ENCODE measurements around the gene AIFM3. TPM values are rescaled to one million over a fixed set of nuclear protein-coding genes. Genes with fewer than 3 reads are reported as not detected.

The AIFM3 gene
- total and polyA plus RNA-seq, 2 of the 13 experiments (the other 11 are each of a cell fraction or from before 2014, with no cell fraction given): 9.0 to 15.3 TPM

DNA sequence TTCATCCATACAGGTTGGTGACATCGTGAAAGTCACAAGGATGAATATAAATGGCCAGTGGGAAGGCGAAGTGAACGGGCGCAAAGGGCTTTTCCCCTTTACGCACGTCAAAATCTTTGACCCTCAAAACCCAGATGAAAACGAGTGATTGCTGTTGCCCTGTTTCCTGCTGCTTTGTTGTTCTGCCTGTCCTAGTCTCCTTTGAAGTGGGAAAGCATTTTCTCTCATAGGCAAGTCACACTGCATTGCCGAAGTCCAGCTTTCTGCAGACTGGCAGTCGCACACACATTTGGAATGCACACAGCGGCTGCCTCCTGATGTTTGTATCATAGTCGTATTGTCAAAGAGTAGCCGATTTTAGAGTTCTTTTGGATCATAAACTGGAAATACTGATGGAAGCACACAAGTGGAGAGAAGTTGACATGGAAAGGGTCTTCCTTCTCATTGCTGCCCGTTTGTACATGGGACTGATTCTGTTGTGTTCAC, 17.3 kb upstream of the AIFM3 start (continued):
- TF ChIP-seq, protein P1, sequence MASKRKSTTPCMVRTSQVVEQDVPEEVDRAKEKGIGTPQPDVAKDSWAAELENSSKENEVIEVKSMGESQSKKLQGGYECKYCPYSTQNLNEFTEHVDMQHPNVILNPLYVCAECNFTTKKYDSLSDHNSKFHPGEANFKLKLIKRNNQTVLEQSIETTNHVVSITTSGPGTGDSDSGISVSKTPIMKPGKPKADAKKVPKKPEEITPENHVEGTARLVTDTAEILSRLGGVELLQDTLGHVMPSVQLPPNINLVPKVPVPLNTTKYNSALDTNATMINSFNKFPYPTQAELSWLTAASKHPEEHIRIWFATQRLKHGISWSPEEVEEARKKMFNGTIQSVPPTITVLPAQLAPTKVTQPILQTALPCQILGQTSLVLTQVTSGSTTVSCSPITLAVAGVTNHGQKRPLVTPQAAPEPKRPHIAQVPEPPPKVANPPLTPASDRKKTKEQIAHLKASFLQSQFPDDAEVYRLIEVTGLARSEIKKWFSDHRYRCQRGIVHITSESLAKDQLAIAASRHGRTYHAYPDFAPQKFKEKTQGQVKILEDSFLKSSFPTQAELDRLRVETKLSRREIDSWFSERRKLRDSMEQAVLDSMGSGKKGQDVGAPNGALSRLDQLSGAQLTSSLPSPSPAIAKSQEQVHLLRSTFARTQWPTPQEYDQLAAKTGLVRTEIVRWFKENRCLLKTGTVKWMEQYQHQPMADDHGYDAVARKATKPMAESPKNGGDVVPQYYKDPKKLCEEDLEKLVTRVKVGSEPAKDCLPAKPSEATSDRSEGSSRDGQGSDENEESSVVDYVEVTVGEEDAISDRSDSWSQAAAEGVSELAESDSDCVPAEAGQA (IDR thresholded peaks at IDR 0.05; ENCODE audit: low read depth): no peak
- TF ChIP-seq, protein P1 (CRISPR knock-in tag; IDR thresholded peaks at IDR 0.05; ENCODE audit: borderline replicate concordance): no peak
- TF ChIP-seq, protein P2, sequence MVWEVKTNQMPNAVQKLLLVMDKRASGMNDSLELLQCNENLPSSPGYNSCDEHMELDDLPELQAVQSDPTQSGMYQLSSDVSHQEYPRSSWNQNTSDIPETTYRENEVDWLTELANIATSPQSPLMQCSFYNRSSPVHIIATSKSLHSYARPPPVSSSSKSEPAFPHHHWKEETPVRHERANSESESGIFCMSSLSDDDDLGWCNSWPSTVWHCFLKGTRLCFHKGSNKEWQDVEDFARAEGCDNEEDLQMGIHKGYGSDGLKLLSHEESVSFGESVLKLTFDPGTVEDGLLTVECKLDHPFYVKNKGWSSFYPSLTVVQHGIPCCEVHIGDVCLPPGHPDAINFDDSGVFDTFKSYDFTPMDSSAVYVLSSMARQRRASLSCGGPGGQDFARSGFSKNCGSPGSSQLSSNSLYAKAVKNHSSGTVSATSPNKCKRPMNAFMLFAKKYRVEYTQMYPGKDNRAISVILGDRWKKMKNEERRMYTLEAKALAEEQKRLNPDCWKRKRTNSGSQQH (CRISPR knock-in tag; IDR thresholded peaks at IDR 0.05; ENCODE audit: low read depth): no peak
- no peak for TF ChIP-seq SPEN (CRISPR knock-in tag; IDR thresholded peaks at IDR 0.05; ENCODE audit: low read depth)
- TF ChIP-seq, protein P3, sequence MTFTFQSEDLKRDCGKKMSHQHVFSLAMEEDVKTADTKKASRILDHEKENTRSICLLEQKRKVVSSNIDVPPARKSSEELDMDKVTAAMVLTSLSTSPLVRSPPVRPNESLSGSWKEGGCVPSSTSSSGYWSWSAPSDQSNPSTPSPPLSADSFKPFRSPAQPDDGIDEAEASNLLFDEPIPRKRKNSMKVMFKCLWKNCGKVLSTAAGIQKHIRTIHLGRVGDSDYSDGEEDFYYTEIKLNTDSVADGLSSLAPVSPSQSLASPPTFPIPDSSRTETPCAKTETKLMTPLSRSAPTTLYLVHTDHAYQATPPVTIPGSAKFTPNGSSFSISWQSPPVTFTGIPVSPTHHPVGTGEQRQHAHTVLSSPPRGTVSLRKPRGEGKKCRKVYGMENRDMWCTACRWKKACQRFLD (CRISPR knock-in tag; IDR thresholded peaks at IDR 0.05; ENCODE audit: borderline replicate concordance): no peak
- TF ChIP-seq, protein P4, sequence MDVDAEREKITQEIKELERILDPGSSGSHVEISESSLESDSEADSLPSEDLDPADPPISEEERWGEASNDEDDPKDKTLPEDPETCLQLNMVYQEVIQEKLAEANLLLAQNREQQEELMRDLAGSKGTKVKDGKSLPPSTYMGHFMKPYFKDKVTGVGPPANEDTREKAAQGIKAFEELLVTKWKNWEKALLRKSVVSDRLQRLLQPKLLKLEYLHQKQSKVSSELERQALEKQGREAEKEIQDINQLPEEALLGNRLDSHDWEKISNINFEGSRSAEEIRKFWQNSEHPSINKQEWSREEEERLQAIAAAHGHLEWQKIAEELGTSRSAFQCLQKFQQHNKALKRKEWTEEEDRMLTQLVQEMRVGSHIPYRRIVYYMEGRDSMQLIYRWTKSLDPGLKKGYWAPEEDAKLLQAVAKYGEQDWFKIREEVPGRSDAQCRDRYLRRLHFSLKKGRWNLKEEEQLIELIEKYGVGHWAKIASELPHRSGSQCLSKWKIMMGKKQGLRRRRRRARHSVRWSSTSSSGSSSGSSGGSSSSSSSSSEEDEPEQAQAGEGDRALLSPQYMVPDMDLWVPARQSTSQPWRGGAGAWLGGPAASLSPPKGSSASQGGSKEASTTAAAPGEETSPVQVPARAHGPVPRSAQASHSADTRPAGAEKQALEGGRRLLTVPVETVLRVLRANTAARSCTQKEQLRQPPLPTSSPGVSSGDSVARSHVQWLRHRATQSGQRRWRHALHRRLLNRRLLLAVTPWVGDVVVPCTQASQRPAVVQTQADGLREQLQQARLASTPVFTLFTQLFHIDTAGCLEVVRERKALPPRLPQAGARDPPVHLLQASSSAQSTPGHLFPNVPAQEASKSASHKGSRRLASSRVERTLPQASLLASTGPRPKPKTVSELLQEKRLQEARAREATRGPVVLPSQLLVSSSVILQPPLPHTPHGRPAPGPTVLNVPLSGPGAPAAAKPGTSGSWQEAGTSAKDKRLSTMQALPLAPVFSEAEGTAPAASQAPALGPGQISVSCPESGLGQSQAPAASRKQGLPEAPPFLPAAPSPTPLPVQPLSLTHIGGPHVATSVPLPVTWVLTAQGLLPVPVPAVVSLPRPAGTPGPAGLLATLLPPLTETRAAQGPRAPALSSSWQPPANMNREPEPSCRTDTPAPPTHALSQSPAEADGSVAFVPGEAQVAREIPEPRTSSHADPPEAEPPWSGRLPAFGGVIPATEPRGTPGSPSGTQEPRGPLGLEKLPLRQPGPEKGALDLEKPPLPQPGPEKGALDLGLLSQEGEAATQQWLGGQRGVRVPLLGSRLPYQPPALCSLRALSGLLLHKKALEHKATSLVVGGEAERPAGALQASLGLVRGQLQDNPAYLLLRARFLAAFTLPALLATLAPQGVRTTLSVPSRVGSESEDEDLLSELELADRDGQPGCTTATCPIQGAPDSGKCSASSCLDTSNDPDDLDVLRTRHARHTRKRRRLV (CRISPR knock-in tag; IDR thresholded peaks at IDR 0.05): no peak
- peak; percentile 71; the same call in 1 of the 2 replicates for TF ChIP-seq HOXA3 (CRISPR knock-in tag; IDR thresholded peaks at IDR 0.05)
- TF ChIP-seq ZNF30 (CRISPR knock-in tag; IDR thresholded peaks at IDR 0.05): no peak
- TF ChIP-seq NRL (CRISPR knock-in tag; IDR thresholded peaks at IDR 0.05; ENCODE audit: borderline replicate concordance): no peak
- peak; percentile 68; the same call in 1 of the 2 replicates for TF ChIP-seq KDM4B (CRISPR knock-in tag; IDR thresholded peaks at IDR 0.05)
- TF ChIP-seq ZSCAN25 (CRISPR knock-in tag; IDR thresholded peaks at IDR 0.05): no peak
- TF ChIP-seq ZFP36L1 (CRISPR knock-in tag; IDR thresholded peaks at IDR 0.05): no peak
- TF ChIP-seq, protein P5, sequence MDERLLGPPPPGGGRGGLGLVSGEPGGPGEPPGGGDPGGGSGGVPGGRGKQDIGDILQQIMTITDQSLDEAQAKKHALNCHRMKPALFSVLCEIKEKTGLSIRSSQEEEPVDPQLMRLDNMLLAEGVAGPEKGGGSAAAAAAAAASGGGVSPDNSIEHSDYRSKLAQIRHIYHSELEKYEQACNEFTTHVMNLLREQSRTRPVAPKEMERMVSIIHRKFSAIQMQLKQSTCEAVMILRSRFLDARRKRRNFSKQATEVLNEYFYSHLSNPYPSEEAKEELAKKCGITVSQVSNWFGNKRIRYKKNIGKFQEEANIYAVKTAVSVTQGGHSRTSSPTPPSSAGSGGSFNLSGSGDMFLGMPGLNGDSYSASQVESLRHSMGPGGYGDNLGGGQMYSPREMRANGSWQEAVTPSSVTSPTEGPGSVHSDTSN (CRISPR knock-in tag; IDR thresholded peaks at IDR 0.05): 0 out of 2 replicates have a peak, but pooled peaks have one; percentile 33
- no peak for TF ChIP-seq YEATS2 (CRISPR knock-in tag; IDR thresholded peaks at IDR 0.05; ENCODE audit: borderline replicate concordance)
- no peak for TF ChIP-seq ZNF552 (CRISPR knock-in tag; IDR thresholded peaks at IDR 0.05; ENCODE audit: borderline replicate concordance)
